ENCODE data around the gene PORCN.

The PORCN gene

GRCh38 chrX:48477960-48478755 lies 30.6 kb upstream of the PORCN start:
- DNase-seq: no peak

GRCh38 chrX:48478806-48479205 lies 30.0 kb upstream of the PORCN start:
- no peak for DNase-seq

GRCh38 chrX:48480142-48480541 lies 28.6 kb upstream of the PORCN start:
- DNase-seq: no peak

GRCh38 chrX:48480583-48480982 lies 28.2 kb upstream of the PORCN start:
- DNase-seq: no peak

- DNase-seq: no peak
Observed at GRCh38 chrX:48482526-48482925, 26.3 kb upstream of the PORCN start.

- no peak for DNase-seq
Observed at GRCh38 chrX:48487362-48487798, 21.4 kb upstream of the PORCN start.

- DNase-seq: no peak
Observed at GRCh38 chrX:48488034-48488433, 20.8 kb upstream of the PORCN start.

- DNase-seq: no peak
Observed at GRCh38 chrX:48489296-48489695, 19.5 kb upstream of the PORCN start.

GRCh38 chrX:48489892-48490291 lies 18.9 kb upstream of the PORCN start:
- DNase-seq: no peak

GRCh38 chrX:48490661-48491060 lies 18.1 kb upstream of the PORCN start:
- DNase-seq: no peak

- no peak for DNase-seq
Observed at GRCh38 chrX:48491809-48492208, 17.0 kb upstream of the PORCN start.

- no peak for DNase-seq
Observed at GRCh38 chrX:48492293-48492910, 16.4 kb upstream of the PORCN start.

- no peak for DNase-seq
Observed at GRCh38 chrX:48493890-48494364, 14.9 kb upstream of the PORCN start.

GRCh38 chrX:48496660-48497059 lies 12.1 kb upstream of the PORCN start:
- DNase-seq: no peak

- no peak for DNase-seq
Observed at GRCh38 chrX:48497871-48498270, 10.9 kb upstream of the PORCN start.

GRCh38 chrX:48498374-48498809 lies 10.4 kb upstream of the PORCN start:
- DNase-seq: no peak

- no peak for DNase-seq
Observed at GRCh38 chrX:48504261-48504660, 4.5 kb upstream of the PORCN start.

- no peak for DNase-seq
Observed at GRCh38 chrX:48505481-48505880, 3.3 kb upstream of the PORCN start.

GRCh38 chrX:48507246-48507645 lies 1.5 kb upstream of the PORCN start:
- no peak for DNase-seq

GRCh38 chrX:48509245-48509590 lies 426 bp downstream of the PORCN start:
- no peak for DNase-seq

- DNase-seq: no peak
Observed at GRCh38 chrX:48509619-48510018, 827 bp downstream of the PORCN start.

- peak; percentile 30 for DNase-seq
Observed at GRCh38 chrX:48511560-48511959, 2.8 kb downstream of the PORCN start.

- DNase-seq: no peak
Observed at GRCh38 chrX:48512371-48512935, 3.7 kb downstream of the PORCN start.

GRCh38 chrX:48513670-48514069 lies 4.9 kb downstream of the PORCN start:
- no peak for DNase-seq

All from NCI-H1694 (cell line).